ENCODE measurements around the gene MACROD2.

DNA sequence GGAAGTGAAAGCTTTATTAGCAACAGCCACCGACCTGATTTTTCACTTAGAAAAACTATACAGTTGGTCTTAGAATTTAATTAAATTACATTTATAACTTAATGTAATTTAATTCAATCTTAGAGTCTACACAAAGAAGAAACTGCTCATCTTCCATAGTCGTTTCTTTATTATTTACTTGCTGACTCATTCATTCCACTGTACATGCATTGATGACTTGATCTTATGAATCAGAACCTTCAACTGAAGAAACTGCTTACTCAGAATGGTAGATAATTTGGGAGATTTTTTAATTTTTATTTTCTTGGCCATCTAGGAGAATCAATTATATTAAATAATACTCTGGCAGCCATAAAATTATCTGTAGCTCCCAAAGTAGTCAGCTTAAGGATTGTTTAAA is 1363.7 kb downstream of the MACROD2 start:
- no peak for TF ChIP-seq POLR2A (IDR thresholded peaks at IDR 0.05; ENCODE audit: low read depth, low read length)
- TF ChIP-seq TAF1 (IDR thresholded peaks at IDR 0.05; ENCODE audit: low read depth, low read length), result no peak
- no peak for TF ChIP-seq POLR2AphosphoS5 (IDR thresholded peaks at IDR 0.05; ENCODE audit: low read depth, low read length)
- no peak for TF ChIP-seq PAX5 (IDR thresholded peaks at IDR 0.05; ENCODE audit: insufficient read depth, low read length, severe bottlenecking)
- no peak for TF ChIP-seq SPI1 (IDR thresholded peaks at IDR 0.05; ENCODE audit: low read depth, low read length)
